ENCODE results near the gene PIANP. TPM values are rescaled to one million over a fixed set of nuclear protein-coding genes. Genes with fewer than 3 reads are reported as not detected.
"Not testable (repeated sequence)": the region's sequence is repeated elsewhere in the genome, so short reads cannot be mapped to it uniquely, and the experiment has no call there.

The PIANP gene
- polyA plus RNA-seq: under 1 TPM in 2 of 3 donors, not detected in 1; 0.09 to 0.49 TPM

DNA sequence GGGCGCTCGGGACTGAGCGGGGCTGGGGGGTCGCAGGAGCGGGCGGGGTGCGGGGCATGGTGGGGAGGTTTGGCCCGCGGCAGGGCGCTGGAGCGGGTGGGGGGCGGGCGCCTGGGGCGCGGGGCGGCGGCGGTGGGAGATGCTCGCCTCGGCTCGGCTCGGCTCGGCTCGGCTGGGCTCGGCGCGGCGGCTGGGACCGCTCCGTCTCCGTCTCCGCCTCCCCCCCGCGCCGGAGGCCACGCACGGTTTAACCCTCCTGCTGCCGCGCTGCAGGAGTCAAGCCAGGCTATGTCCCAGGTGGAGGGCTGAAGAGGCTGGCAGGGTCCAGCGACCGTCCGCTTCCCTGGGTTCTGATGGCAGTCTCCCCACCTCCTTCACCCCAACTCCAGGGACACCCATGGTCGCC lies at the start of gene PIANP:
Gene PIANP, minus strand, starts transcription at position 170 of the 406 bp plus-strand sequence. CDS start 2,754 bp downstream, outside the sequence.
- 0 to 1% (median 1%) methylated on average over 10 to 40 of the region's 43 CpGs for WGBS, 3 donors

GRCh38 chr12:6748761-6749160 lies 48.1 kb upstream of the PIANP start:
- no peak overlapping the region for H3K27ac ChIP-seq (ENCODE audit: low read depth, low read length)
- 94 to 96% (median 96%) methylated on average over 28 of the region's 28 CpGs for WGBS, 3 donors

More for the DNA sequence above, at the start of gene PIANP:
- no peak within 1 kb of the TSS for H3K27ac ChIP-seq (ENCODE audit: low read depth, low read length)

DNA sequence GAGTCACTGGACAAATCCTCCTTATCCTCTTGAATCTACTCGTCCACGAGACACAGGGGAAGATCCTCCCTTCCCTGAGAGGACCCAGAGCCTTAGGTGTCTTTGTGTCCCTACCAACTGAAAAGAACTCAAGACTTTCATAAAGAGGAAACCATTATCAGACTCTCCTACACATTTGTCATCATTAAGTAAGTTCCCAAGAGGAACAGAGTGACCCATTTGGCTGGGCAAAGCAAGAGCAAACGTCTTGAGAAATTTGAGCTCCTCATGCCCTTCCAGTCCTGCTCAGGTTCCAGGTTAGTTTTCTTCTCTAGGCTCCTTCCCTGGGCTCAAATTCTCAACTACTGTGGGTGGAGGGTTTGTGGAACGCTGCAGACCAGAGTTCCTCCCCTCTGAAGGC lies 46.6 kb upstream of the PIANP start:
- H3K27ac ChIP-seq (ENCODE audit: low read depth, low read length): no peak overlapping the region

DNA sequence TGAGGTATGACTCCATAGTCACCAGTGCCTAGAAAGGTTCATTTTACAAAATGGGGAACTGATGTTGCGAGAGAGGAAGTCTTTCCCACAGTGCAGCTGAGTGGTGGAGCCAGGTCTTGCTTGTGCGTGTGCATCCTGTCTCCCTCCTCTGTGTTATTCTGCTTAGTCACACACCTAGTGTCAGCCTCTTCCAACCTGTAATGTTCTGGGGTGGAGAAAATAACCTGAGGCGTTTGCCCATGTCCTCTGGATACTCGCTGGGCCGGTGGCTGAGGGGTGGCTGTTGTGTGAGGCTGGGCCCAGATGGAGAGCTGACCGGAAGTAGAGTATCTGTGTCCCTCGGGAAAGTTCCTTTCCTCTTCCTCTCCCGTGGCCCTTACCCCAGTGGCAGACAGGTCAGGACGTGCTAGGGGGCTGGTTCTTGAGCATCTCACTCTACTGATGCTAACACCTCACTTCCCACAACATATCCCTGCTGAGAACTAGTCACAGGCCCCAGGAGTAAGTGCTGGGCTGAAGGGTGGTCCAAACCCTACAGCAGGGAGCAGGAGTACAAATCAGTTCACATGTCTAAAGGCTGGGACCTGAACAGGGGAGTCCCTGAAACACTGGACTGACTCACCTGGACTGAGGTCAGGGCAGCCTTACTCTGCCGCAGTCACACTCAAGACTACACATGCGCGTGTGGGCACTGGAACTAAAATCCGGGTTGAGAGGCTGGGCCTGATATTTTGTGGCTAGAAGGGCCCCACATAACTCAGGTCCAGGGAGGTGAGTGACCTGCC lies 45.3 kb upstream of the PIANP start:
- no peak overlapping the region for H3K27ac ChIP-seq (ENCODE audit: low read depth, low read length)
- 44 to 75% (median 44%) methylated on average over 13 of the region's 13 CpGs for WGBS, 3 donors

More for the DNA sequence above, 46.6 kb upstream of the PIANP start:
- 66 to 73% (median 69%) methylated on average over 4 of the region's 4 CpGs for WGBS, 3 donors

DNA sequence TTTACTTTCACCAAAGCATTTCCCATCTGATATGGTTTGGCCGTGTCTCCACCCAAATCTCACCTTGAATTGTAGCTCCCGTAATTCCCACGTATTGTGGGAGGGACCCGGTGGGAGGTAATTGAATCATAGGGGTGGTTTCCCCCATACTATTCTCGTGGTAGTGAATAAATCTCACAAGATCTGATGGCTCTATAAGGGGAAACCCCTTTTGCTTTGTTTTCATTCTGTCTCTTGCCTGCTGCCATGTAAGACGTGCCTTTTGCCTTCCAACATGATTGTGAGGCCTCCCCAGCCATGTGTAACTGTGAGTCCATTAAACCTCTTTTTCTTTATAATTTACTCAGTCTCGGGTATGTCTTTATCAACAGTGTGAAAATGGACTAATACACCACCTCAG lies 42.7 kb upstream of the PIANP start:
- 41 to 74% (median 74%) methylated on average over 7 of the region's 7 CpGs for WGBS, 3 donors
- H3K27ac ChIP-seq (ENCODE audit: low read depth, low read length): not testable (repeated sequence)

GRCh38 chr12:6742834-6743233 lies 42.2 kb upstream of the PIANP start:
- H3K27ac ChIP-seq (ENCODE audit: low read depth, low read length): no peak overlapping the region
- WGBS, 3 donors: 81 to 86% (median 81%) methylated on average over 3 of the region's 3 CpGs

DNA sequence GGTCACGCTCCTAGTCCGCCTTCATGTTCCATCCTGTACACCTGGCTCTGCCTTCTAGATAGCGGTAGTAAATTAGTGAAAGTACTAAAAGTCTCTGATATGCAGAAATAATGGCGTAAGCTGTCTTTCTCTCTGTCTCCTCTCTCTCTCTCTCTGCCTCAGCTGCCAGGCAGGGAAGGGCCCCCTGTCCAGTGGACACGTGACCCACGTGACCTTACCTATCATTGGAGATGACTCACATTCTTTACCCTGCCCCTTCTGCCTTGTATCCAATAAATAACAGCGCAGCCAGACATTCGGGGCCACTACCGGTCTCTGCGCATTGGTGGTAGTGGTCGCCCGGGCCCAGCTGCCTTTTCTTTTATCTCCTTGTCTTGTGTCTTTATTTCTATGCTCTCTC lies 41.5 kb upstream of the PIANP start:
- H3K27ac ChIP-seq (ENCODE audit: low read depth, low read length): not testable (repeated sequence)
- WGBS, 3 donors: 68 to 84% (median 78%) methylated on average over 9 to 12 of the region's 12 CpGs

GRCh38 chr12:6736754-6737153 lies 36.1 kb upstream of the PIANP start:
- no peak overlapping the region for H3K27ac ChIP-seq (ENCODE audit: low read depth, low read length)
- WGBS, 3 donors: 94 to 97% (median 95%) methylated on average over 5 of the region's 5 CpGs

DNA sequence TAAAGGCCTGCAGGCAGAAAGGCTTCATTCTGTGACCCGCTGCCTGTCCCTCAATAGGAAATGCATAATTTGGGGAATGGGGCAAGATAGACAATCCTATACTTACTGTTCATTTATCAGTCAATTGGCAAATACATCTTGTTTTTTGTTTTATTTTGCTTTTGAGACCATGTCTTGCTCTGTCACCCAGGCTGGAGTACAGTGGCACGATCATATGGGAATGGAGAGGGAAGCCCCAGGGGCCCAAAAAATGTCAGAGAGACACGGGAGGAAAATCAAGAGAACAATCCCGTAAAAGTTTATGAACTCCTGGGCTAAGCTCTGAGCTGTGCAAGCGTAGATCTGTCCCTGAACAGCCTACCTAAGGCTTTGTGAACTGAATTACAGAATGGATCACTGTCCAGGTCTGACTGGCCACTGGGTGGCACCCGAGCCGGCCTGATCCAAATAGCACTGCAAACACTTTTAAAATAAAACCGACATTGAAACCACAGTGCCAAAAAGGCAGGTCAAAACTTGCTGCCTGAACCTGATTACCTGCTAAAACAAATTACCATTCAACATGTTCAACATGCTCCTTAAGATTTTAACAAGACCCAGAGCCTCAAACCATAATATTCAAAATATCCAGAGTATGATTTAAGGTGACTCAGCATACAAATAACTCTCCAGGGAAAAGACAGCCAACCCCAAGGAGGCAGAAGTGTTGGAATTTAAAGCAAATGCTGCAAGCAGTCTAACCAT lies 35.0 kb upstream of the PIANP start:
- WGBS, 3 donors: 36 to 43% (median 36%) methylated on average over 8 of the region's 8 CpGs
- no peak overlapping the region for H3K27ac ChIP-seq (ENCODE audit: low read depth, low read length)

- no peak overlapping the region for H3K27ac ChIP-seq (ENCODE audit: low read depth, low read length)
- 66 to 78% (median 71%) methylated on average over 10 of the region's 10 CpGs for WGBS, 3 donors
These were observed 34.1 kb upstream of the PIANP start for GRCh38 chr12:6734506-6735387.

DNA sequence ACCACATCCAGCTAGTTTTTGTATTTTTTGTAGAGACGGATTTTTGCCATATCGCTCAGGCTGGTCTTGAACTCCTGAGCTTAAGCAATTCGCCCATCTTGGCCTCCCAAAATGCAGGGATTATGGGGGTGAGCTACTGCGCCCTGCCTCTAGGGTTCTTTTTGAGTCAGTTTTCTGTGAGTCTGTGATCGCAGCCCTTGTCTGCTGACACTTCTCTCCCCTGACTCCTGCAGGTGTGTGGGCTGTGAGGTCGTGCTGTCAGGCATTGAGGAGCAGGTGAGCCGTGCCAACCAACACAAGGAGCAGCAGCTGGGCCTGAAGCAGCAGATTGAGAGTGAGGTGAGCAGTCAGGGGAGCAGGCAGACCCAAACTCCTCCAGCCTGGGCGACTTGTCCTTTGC lies 29.6 kb upstream of the PIANP start:
- no peak overlapping the region for H3K27ac ChIP-seq (ENCODE audit: low read depth, low read length)
- WGBS, 3 donors: 90 to 95% (median 93%) methylated on average over 8 of the region's 8 CpGs

- H3K27ac ChIP-seq (ENCODE audit: low read depth, low read length): no peak overlapping the region
- 93 to 94% (median 94%) methylated on average over 18 of the region's 18 CpGs for WGBS, 3 donors
These were observed 28.6 kb upstream of the PIANP start for GRCh38 chr12:6729186-6729585.

GRCh38 chr12:6725350-6725749 lies 24.7 kb upstream of the PIANP start:
- 93 to 94% (median 93%) methylated on average over 7 of the region's 7 CpGs for WGBS, 3 donors
- no peak overlapping the region for H3K27ac ChIP-seq (ENCODE audit: low read depth, low read length)

GRCh38 chr12:6724409-6724797 lies 23.8 kb upstream of the PIANP start:
- 5 to 18% (median 10%) methylated on average over 10 of the region's 10 CpGs for WGBS, 3 donors
- no peak overlapping the region for H3K27ac ChIP-seq (ENCODE audit: low read depth, low read length)

GRCh38 chr12:6723607-6724408 lies 23.2 kb upstream of the PIANP start, which contains the start of gene COPS7A:
COPS7A (plus strand) TSS chr12:6724046; CDS start chr12:6724657, 611 bp downstream.
- 0 to 1% (median 0%) methylated on average over 49 of the region's 49 CpGs for WGBS, 3 donors
- peak within 1 kb of the TSS; percentile 45 for H3K27ac ChIP-seq (ENCODE audit: low read depth, low read length)

DNA sequence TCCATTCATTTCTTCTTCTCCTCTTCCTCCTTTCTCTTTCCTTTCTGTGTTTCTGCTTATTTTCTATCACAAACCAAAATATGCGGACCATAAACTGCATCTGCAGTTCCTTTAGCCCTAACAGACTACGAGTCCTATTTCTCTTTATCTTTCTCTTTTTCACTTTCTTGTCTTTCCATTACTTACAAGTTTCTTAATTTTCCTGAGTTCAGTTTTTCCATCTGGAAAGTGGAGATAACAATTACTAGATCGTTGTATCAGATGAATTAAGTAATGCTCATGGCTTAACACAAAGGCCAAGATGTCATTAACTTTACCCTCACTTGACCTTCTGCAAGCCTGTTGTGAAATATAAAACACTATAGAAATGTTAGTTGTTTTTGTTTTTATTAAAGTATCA lies 22.2 kb upstream of the PIANP start:
- WGBS, 3 donors: 74 to 82% (median 77%) methylated on average over 3 of the region's 3 CpGs
- H3K27ac ChIP-seq (ENCODE audit: low read depth, low read length): no peak overlapping the region

DNA sequence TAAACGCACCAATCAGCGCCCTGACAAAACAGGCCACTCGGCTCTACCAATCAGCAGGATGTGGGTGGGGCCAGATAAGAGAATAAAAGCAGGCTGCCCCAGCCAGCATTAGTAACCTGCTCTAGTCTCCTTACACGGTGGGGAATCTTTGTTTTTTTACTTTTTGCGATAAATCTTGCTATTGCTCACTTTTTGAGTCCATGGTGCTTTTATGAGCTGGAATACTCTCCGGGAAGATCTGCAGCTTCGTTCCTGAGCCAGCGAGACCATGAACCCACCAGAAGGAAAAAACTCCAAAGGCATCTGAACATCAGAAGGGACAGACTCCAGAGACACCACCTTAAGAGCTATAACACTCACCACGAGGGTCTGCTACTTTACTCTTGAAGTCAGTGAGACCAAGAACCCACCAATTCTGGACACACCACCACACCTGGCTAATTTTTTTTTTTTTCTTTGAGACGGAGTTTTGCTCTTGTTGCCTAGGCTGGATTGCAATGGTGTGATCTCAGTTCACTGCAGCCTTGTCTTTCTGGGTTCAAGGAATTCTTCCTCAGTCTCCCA lies 16.3 kb upstream of the PIANP start:
- WGBS, 3 donors: 75 to 90% (median 79%) methylated on average over 8 of the region's 10 CpGs
- no peak overlapping the region for H3K27ac ChIP-seq (ENCODE audit: low read depth, low read length)
